Stimulated activated CD8-positive, alpha-beta memory T cell treated with anti-CD3 and anti-CD28 coated beads, Interleukin-7, amount 100 ng/mL, for 4 hours (primary cell): ENCODE results near the gene TUG1.

ENCODE experiments used
- DNase-seq, 2 donors: peaks; one replicate each; pipeline ENCODE4 v3.0.0-alpha.2; 2020; ENCODE audit warnings: low read depth in 2 of 2

The TUG1 gene

DNA sequence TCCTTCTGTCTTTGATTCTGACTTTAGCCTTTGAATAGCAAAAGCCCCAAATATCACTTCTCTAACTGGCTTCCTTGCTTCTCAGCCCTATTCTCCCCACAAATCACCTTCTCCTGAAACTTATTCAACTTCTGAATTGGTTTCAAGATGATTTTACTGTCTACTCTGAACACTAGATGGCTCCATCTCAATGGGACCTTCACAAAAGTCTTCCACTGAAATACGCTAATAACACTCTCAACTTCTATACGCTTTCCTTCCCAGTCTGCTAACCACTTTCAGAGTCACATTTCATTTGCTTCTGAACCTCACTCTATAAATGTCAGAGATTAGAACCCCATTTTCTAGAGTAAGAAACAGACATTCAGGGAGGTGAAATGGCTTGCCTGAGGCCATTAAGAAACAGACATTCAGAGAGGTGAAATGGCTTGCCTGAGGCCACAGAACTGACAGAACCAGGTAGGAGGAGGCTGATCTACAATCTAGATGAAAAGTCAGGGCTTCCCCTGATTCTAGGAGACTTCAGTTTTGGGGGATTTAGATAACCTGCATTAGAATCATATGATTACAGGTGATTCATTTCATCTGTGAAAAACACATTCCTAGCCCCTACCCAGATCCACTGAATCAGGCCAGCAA lies 21.1 kb upstream of the TUG1 start:
- DNase-seq = no peak

DNA sequence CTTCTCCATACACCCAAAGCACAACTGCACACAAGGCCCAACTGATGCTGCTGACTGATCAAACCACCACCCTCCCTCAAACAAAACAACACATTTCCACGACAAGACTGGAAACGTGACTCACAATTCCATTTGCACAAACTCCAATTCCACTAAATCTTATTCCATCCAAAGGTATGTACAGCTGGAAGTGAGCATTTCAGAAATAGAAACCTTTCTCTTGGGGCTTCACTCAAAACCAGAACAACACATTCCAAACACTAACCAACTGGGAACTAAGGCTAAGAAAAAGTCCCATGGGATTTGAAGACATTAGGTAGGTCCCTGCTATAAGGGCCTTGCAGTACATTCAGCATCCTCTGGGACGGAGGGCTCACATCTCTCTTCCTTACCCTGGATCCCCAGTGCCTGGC lies 20.1 kb upstream of the TUG1 start:
- DNase-seq = no peak

DNA sequence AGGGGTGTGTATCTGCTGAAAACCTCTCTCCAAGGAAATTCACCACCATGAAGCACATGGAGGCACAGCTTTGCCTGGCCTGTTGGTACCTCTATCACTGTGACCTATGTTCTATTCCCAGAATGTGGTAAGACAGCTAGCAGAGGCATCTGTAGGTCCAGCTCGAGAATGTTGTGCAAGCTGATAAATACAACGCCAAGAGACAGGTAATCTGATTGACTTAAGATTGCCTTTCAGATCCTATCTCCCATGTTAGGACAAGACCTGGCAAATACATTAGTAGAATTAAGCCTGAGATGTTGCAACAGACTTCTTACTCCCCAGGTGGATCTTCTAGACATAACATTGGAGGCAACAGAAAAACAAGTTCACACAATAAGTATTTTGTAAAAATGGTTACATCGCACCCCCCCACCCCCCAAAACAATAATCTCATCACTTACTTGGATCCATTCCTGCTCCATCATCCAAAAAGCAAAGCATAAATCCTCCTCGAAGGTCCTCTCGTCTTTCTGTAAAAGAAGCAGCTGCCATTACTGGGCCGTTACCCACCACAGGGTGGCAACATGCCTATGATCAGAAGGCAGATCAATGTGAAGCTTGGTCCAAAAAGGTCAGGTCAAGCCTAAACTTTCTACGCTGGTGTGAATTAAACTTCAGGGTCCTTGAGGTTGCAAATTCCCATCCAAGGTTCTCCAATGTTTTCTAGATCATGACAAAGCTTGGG lies 19.0 kb upstream of the TUG1 start:
- DNase-seq = no peak

GRCh38 chr22:30953206-30953605 lies 15.9 kb upstream of the TUG1 start:
- no peak for DNase-seq

GRCh38 chr22:30955153-30955552 lies 13.9 kb upstream of the TUG1 start:
- DNase-seq = no peak

DNA sequence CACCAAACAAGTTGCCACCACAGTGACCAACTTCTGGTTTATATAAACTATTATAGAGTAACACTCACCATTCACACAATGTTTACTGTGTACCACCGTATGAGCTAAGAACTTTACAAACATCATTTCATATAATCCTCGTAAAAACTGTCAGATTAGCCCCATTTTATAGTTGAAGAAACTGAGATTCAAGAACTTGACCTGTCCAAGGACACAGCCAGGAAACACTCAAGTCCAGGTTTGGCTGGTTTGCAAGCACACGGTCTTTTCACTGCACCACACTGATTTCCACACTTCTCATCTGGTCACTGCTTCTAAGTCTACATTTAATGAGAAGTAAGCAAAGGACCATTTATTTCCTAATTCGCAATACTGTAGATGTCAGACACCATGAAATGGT lies 4.2 kb upstream of the TUG1 start:
- DNase-seq = no peak

DNA sequence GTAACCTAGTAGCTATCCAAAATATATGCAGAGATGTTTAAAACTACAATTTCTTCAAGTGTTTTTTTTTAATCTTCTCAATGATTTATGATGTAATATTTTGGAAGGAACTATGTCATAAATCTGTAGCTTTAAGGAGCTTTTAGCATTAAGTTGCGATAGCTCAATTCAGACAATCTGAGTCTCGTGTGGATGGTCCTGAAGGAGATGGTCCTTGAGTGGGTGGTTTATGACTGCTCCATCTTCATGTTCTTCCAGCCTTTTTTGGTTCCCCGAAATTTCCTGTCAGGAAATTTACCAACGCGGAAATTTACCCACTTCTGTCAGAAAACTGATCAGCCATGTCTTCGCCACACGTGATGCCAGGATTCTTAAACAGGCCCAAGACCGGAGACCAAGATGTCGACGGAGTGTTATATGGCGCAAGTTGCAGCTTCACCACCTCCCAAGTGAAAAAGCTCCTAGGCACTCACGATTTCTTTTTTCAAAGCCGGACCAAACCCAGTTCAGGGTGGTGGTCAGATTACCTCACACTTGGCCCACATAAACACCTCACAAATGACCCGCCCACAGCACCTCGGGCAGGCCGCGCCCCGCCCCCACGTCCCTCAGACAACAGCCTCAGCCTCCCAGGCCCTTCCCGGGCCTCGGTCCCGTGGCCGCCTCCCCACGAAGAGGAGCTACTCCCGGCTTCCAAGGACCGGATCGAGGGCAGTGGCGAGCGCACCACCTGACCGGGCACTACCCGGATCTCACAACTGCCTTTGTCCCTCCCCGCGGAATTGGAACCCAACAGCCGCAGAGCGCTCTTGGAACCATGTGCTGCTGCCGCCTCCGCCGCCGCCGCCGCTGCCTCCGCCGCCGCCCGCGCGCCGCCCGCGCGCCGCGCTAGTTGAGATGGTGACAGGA lies 796 bp upstream of the TUG1 start, which contains the start of gene MORC2:
MORC2 (minus strand) TSS at position 760 of the 909 bp plus-strand sequence. CDS start 885 bp downstream, outside the sequence.
- DNase-seq = no peak

DNA sequence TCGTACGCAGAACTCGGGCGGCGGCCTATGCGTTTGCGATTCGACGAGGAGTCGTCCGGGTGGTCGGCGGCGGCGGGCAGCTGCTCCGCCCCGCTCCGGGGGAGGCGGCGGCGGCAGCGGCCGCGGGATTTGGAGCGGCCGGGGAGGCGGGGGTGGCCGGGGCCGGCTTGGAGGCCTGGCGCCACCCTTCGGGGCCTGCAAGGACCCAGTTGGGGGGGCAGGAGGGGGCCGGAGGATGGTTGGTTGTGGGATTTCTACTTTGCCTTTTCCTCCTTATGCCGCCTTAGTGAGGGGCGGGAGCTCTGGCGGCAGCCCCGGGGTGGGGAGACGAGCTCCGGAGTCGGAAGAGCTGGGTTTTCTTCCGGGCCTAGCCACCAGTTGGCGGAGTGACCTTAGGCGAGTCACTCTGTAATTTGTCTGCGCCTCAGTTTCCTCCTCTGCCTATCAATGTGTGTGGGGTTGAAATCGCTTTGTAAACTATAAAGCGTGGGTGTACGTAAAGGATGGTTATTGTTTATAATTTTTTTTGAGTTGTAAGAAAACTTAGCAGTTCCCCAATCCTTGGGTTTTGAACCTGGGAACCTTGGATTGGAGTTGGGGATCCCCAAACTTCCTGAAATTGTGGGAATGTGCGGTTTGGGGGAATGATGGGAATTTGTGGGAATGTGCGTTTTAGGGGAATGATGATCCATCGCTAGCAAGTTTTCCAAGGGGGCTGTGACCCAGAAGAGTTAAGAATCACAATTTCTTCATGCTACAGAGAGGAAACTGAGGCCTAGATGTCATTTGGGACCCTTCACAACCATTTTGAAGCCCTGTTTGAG lies 679 bp downstream of the TUG1 start:
- DNase-seq = peak in 1 of 2 donors; percentile 0

DNA sequence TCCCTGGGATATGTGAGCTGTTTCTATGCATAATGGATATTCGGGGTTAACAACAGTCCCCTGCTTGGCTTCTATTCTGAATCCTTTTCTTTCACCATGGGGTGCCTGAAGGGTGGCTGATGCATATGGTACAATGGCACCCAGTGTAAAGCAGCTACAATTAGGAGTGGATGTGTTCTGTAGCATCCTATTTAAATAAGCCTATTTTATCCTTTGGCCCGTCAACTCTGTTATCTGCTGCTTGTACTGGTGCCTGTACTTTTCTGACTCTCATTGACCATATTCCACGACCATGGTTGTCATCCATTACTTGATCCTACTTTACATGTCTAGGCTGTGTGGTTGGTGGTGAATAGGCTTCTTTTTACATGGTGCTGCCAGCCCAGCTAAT lies 1.3 kb downstream of the TUG1 start:
- DNase-seq = no peak

DNA sequence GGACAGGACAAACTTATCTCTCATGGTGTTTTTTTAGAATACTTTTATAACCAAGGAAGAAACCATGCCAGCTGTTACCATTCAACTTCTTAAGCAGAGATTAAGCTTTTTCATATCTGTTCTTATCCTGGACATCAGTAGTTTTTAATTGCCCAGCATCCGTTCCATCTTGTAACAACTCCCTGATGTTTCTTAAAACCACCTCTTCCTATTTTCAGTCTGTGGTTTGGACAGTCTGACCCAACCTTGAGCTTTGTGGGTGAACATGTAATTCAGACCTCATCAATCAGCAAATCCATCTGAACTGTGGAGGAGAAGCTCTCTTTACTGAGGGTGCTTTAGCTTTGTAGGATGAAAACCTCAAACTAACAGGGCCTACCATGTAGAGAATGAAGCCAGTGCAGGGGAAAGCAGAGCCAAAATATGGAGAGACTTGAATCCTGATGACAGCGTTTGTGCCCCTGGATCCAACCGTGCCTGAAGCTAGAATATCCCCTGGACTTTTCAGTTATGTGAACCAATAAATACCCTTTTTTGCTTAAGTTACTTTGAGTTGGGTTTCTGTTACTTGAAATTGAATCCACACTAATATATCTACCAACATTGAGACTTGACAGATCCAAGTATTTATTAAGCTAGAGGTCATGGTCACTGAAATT lies 9.4 kb downstream of the TUG1 start:
- no peak for DNase-seq

- no peak for DNase-seq
These were observed 10.9 kb downstream of the TUG1 start for GRCh38 chr22:30979932-30980331.

- DNase-seq = no peak
These were observed 13.4 kb downstream of the TUG1 start for GRCh38 chr22:30982512-30982911.

DNA sequence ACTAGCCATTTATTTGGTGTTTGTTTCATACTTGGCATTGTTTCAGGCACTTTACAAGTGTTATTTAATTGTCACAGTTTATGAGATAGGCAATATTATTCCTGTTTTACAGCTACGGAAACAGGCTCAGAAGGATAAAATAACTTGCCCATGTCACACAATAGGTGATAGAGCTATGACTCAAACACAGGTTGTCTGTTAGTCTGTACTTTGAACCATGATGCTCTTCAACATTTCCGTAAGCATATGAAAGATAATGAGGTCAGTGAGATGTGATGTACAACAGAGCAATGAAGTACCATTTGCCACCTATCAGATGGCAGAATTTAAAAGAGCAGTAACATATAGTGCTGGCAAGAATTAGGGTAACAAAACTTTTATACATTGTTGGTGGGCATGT lies 15.3 kb downstream of the TUG1 start:
- no peak for DNase-seq

DNA sequence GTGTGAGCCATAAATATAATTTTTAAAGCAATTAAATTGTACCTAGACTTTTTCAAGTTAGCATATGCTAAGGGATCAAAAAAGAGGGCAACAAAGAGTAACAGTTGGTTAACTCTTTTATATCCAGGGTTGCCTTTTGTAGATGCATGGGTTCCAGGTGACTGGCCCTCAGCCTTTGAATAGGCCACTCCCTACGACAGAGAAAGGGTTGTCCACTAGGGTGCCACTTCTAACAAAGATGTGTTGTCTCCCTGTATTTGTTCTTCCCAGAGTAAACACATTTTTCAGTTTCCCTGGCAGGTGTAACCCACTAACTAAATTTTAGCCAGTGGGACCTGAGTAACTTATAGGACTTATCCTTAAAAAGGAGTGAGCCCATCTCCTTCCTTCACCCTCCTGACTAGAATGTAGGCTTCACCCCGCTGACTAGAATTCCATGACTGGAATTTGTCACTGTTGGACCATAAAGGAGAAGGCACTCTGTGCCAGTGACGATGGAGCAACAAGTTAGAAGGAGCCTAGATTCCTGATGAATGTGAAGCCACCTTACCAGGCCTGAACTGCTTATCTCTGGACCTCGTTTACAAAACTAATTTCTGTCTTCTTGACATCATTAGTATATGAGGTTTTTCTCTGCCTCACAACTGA lies 16.6 kb downstream of the TUG1 start:
- no peak for DNase-seq

DNA sequence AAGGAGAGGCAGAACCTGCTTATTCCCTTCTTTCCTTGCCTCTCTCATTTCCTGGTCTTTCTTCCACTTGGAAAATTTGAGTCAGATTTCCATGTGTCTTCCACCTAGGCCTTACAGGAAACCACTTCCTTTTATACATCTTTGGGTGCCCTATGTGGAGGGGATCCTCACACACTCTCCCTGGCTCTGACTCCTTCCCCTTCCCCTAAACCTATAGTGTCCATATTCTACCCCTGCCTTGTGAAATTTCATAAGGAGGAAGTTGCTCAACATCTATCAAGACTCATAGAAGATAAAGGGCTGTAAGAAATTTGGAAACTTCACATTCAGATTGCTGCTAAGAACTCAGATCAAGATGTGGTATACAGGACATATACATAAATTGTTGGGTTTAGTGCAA lies 20.4 kb downstream of the TUG1 start:
- DNase-seq = no peak

DNA sequence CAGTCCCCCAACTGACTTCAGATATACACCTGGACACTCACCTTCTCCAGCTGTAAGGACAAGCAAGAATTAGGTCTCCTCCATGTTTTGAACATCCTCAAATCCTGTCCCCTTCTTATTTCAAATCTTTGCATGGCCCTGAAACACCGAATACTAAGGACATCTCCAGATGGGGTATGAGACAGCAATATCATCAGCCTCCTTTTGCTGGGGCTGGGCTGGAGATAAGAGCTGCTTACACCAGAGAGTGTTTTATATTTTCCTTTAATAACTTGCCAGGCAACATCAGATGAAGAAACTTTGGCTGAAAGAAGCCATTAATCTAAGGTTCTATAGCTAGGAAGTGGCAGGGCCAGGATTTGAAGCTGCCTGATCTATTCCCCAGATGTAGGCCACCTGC lies 21.6 kb downstream of the TUG1 start:
- DNase-seq = no peak

- no peak for DNase-seq
These were observed 23.5 kb downstream of the TUG1 start for GRCh38 chr22:30992565-30992964.

- DNase-seq = no peak
These were observed 25.9 kb downstream of the TUG1 start for GRCh38 chr22:30994960-30995359.

GRCh38 chr22:30996462-30996861 lies 27.4 kb downstream of the TUG1 start:
- DNase-seq = no peak

DNA sequence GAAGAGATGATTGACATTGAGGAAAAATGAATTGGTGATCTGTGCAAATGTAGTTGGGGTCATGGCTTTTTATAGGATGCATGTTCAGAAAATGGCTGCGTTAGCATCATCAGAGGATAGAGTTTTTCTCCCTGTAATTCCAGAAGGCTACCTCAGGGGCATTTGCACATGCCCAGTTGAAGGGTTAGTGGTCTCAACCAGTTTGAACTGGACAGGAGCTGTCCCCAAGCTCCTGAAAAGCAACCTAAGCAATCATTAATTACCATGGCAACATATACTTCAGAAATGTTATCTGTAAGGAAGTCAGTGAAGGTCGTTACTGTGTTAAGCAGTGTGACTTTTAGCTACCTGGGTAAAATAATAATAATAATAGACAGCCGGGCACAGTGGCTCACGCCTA lies 29.3 kb downstream of the TUG1 start:
- DNase-seq = no peak
